Effector CD4-positive, alpha-beta T cell (primary cell): Measurements from ENCODE around the gene CHST11.
"Not testable (repeated sequence)": the region's sequence is repeated elsewhere in the genome, so short reads cannot be mapped to it uniquely, and the experiment has no call there.

Experiments
- DNase-seq: peaks from one replicate; pipeline ENCODE4 v3.0.0-alpha.2; 2020

Gene CHST11

DNA sequence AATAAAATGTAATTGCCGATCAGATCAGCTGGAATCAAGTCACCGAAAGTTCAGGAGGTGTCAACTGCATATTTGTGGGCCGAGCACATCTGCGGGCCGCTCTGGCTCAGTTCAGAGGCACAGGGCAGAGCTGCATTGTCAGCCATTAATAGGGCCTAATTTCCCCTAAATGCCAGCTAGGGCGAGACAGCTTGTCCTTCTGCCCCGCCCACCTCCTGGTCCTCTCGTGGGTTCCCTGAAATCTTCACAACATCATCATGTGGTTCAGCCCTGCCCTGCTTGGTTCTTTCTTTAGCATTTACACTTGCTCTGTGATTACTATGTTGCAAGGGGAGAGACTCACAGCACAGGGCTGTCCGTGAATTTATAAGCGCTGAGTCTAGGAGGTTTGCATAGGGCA lies 148.9 kb downstream of the CHST11 start:
- DNase-seq = no peak

GRCh38 chr12:104608998-104609397 lies 152.2 kb downstream of the CHST11 start:
- DNase-seq = no peak

GRCh38 chr12:104609445-104609844 lies 152.7 kb downstream of the CHST11 start:
- DNase-seq = no peak

DNA sequence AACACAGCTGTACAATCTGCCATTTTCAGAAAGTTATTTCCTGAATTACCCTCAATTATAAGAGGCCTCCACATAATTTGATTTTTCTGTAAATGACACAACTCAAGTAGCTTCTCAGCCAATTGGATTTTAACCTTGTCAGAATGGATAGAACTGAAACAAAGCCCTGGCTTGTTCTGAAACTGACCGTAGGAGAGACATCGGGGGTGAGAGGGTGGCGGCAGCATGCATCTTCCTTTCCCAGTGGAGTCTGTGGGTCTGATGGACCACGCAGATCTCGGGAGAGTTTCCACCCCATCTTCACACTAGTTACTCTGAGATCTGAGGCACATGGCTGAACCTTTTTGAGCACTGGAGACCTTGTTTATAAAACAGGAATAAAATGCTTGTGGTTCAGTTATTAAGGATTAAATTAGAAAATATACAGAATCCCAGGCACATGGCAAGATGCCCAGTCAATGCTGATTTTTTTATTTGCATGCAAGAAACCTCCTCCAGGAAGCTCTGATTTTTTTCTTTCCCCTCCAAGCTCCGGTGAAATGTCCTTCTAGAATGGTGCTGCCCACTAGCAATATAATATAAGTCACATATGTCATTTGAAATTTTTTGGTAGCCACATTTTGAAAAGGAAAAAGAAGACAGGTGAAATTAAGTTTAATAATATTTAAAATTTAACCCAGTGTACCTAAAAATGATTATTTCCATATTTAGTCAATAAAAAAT lies 153.9 kb downstream of the CHST11 start:
- no peak for DNase-seq

DNA sequence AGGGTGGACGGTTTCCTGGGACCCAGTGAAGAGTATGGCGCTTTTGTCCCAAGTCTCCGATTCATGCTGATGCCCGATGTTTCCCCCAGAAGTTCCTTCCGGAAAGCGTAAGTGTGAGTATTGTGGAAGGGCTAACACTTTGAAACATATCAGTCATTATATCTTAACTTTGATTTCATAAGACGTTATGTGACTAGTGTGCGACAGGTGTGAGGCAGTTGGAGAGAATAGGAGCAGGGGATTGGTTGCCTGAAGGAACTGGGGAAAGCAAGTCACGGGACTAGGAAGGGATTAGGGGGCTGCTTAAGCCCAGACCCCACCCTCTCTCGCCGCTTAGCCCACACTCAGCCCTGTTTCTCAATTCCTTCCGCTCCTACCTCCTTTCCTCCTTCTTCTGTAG lies 154.9 kb downstream of the CHST11 start:
- DNase-seq = no peak

DNA sequence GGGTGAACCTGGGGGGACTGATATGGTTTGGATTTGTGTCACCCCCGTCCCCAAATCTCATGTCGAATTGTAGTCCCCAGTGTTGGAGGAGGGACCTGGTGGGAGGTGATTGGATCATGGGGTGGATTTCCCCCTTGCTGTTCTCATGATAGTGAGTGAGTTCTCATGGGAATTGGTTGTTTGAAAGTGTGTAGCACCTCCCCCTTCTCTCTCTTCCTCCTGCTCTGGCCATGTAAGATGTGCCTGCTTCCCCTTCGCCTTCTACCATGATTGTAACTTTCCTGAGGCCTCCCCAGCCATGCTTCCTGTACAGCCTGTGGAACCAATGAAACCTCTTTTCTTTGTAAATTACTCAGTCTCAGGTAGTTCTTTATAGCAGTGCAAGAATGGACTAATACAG lies 156.6 kb downstream of the CHST11 start:
- DNase-seq = not testable (repeated sequence)

- DNase-seq = no peak
Observed at GRCh38 chr12:104615048-104615561, 158.4 kb downstream of the CHST11 start.

GRCh38 chr12:104618691-104619090 lies 161.9 kb downstream of the CHST11 start:
- DNase-seq = no peak

DNA sequence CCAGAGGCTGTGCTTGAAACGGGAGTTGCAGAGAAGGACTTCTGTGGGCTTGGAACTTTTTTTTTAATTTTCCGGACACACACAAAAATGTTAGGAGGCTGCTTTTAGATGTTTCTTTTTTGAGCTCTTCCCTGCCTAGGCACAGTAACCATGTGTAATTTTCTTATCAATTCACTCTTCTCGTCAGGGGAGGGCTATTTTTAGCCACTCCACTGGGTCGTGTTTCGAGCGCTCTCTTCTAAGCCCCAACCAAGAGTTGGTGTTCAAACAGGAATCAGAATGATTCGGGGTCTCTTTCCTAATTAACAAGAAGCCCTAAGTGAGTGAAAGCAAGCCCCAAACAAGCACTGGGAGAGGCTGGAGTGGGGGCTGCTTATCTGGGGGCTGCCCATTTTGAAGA lies 162.6 kb downstream of the CHST11 start:
- no peak for DNase-seq

- DNase-seq = no peak
Observed at GRCh38 chr12:104620837-104621531, 164.2 kb downstream of the CHST11 start.

DNA sequence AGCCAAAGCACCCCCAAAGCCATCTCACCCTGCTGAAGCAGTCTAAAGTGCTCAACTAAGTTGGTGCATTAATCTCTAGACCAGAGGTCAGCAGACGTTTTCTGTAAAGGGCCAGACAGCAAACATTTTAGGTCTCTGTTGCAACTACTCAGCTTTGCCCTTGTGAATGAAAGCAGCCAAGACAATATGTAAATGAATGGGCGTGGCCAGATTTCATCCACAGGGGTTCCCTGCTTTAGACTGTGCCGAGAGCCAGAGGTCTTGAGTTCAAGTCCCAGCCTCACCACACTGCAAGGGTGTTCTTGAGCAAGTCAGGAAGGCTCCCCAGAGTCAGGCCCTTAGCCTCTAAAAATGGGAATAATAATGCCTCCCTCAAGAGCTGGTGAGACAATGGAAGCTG lies 166.2 kb downstream of the CHST11 start:
- no peak for DNase-seq

DNA sequence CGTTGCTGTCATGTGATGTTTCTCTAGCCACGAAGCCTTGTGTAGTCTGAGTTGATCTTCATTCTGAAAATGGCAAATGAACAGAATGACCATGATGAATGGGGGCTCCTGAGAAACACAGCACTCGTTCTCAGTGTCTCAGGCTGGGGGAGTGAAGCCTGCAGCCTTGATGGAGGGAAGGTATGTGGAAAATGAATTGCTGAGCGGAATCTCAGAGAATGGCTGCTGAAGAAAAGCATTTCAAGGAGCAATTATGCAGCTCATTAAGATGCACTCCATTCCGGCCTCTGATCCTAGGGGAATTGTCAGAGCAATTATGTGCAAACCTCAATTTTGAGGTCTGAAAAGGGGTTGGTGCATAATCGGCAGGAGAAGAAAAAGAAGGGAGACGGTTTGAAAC lies 167.1 kb downstream of the CHST11 start:
- DNase-seq = no peak

DNA sequence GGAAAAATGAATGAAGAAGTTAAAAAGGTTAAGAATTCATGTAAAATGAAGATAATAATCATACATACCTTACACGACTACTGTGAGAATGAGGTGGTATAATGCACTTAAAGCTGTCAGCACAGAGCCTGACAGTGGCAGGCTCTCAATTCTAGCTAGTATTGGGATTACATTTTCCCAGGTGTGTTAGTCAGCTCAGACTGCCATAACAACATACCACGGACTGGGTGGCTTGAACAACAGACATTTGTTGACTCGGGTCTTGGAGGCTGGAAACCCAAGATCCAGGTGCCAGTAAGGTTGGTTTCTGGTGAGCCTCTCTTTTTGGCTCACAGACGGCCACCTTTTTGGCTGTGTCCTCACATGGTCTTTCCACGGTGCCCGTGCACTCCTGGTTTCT lies 167.8 kb downstream of the CHST11 start:
- DNase-seq = no peak

DNA sequence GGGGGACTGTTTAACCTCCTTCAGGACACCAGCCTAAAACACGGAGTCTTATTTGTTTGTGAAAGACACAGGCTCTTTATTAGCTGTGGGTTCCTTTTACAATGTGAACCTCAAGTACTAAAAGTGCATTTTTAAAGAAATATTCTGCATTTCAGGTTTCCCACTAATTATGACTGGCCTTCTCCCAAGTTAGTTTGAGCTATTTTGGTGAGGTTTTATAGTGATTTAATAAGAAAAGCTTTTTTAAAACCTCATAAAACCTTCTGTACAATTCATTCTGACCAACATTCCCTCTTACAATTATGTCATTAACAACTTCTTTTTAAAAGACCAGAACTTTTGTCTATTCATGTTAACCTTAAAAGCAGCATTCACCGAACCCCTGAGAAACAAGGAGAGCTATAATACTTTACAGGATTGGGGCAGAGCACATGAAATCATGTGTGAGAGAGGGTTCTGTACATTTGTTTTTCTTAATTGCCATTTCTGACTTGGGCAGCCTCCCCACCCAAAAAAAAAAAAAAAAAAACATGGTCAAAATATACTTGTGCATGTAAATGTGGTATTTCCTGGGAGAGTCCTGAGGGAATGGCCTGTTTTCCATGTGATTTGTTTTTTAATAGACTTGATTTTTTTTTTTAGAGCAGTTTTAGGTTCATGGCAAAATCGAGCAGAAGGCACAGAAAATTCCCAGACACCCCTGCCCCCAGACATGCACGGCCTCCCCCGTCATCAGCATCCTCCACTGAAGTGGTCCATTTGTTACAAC lies 169.5 kb downstream of the CHST11 start:
- no peak for DNase-seq

DNA sequence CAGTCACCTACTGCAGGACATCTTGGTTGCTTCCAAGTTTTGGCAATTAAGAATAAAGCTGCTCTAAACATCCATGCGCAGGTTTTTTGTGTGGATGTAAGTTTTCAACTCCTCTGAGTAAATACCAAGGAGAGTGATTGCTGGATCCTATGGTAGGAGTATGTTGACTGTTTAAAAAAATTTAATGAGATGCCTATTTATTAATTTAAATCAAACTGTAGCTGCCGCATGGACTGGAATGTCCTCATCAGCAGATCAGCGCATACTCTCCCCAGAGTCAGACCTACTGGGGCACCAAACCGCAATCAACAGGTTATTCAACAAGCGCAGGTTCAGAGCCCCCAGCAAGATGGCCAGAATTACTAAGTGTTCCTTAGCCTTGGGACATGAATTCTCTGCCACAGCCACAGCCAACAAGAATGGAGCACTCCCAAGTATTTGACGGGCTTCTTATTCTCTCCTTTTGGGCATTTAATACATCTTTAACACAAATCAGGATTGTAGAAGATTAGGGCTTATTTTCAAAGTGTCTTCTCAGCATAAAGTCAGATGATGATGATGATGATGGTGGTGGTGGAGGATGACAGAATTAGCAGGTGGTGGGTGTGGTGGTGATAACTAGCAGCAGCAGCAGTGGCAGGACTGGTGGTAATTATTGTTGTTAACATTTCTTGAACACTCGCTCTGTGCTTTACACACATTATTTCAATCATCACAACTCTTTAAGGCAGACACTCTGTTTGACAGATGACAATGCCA lies 170.7 kb downstream of the CHST11 start:
- DNase-seq = no peak

DNA sequence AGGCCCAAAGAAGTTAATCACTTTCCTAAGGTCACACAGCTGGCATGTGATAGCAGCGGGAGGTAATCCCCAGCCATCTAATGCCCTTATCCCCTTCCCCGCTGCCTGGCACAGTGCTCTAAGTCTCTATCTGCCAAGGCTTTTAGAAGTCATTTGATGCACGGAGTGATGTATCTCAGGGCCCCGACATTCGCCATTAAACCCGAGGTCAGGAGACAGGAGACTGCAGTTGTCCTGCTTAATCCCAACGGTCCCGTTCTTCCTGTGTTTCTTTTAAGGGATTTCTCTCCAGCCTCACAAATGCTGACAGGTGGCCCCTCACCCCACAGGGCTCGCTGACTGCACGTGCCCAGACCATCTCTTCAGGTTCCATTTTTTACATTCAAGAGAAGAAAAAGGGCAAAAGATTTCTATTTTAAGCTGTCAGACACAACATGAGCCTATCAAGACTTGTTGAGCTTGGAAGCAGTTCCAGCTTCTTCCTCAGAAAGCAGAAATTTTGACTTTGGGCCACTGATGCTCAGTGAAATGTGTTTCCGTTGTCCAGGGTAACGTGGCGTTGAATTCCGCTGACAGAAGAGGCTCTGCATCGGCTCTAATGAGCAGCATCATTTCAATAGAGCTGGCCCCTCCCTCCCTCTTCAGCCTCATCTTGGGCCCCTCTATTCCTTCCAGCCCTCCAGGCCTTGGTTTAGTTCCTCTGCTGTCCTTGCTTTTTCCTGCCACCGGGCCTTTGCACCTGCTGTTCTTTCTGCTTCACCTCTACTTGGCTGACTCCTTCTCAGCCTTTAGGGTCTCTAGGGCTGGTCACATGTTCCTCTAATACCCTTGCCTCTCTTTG lies 171.5 kb downstream of the CHST11 start:
- DNase-seq = no peak

- no peak for DNase-seq
Observed at GRCh38 chr12:104628831-104629135, 172.0 kb downstream of the CHST11 start.

DNA sequence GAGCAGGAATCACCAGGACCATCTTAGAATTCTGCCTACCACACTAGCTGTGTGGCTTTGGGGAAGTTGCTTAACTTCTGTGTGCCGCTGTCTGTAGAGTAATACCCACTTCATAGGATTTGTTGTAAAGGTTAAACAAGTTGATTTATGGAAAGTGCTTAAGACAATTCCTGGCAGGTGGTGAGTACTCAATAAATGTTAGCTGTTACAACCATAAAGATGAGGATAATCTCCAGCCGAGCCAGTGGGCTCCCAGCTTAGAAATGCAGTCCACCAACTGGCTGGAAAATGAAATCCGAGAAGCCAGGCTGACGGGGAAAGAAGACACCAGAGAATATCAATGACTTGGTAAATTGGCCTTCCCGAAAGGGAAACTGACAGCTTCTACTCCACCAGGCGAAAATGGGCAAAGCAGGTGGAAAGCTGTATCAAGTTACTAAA lies 173.5 kb downstream of the CHST11 start:
- DNase-seq = no peak

DNA sequence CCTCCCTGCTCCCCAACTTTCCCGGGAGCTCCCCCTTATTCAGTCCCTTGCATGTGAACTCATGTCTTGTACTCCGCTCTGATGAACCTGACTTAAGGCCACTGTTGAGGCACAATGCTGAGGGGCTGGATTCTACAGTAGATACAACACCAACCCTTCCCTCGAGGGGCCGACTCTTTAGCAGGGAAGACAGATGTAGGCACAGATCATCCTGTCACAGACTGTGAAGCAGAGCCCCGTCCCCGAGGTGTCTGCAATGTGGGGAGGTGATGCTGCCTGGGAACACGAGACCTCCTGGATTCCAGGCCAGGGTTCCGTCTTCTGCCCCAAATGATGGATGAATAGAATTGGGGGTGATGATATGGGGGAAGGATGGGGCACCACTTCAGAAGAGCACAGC lies 175.1 kb downstream of the CHST11 start:
- DNase-seq = no peak

DNA sequence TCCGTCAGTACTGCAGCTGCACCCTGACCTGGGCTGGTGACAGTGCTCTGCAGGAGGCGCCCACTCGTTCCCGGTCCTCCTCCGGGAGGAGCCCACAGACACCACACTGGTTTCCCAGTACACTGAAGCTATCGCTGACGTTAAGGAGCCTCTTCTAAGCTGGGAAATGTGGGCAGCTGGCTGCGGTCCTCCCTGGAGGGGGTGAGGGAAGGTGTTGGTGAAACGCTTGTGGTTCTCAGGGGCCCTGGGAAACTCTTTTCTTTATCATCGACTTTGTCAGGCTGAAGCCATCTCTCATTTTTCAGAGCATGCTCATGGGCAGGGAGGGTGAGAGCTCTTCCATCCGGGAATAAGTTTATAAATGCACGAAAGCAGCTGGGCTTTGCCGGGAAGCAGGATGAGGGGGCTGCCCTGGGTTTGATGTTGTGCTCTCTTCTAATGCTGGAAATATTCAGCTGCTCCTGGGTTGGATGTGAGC lies 176.0 kb downstream of the CHST11 start:
- DNase-seq = no peak

DNA sequence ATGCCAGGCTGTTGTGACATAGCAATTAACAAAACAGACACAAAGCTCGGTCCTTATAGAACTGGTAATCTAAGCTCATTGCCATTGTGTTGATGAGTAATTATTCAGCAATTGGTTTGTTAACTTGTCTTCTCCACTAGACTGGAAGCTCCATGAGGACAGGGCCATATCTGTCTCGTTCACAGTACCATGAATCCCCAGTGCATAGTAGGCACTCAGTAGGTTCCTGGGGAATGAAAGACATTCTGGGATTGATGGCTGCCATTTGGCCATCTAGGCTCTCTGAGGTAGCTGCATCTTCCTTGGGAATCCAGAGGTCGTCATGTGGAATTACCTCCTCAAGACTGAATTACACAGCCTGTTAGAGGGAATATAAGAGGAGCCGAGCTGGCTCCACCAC lies 177.3 kb downstream of the CHST11 start:
- DNase-seq = no peak

GRCh38 chr12:104634852-104635251 lies 178.1 kb downstream of the CHST11 start:
- no peak for DNase-seq
